ENCODE data around the gene TMEM88. TPM values are rescaled to one million over a fixed set of nuclear protein-coding genes. Genes with fewer than 3 reads are reported as not detected.

The TMEM88 gene
- total RNA-seq, 1 experiment from 2014 or later: 1.5 TPM

- no peaks in the 10 kb centered on the region for H3F3A ChIP-seq (ENCODE audit: low read length, unreplicated experiment)
- H3K9ac ChIP-seq (ENCODE audit: low read length): no peak overlapping the region
- no peak overlapping the region for H3K4me2 ChIP-seq (ENCODE audit: low read length)
- intact Hi-C loops (cut with micrococcal nuclease): no loop called here
- POLR2A ChIA-PET (ENCODE audit: unreplicated experiment): no interaction called here
- no peak for TF ChIP-seq EZH2phosphoT487 (IDR thresholded peaks at IDR 0.05; ENCODE audit: borderline replicate concordance, low read length)
- TF ChIP-seq EZH2 (IDR thresholded peaks at IDR 0.05; ENCODE audit: low read length, unreplicated experiment): no peak
- TF ChIP-seq, protein P1, sequence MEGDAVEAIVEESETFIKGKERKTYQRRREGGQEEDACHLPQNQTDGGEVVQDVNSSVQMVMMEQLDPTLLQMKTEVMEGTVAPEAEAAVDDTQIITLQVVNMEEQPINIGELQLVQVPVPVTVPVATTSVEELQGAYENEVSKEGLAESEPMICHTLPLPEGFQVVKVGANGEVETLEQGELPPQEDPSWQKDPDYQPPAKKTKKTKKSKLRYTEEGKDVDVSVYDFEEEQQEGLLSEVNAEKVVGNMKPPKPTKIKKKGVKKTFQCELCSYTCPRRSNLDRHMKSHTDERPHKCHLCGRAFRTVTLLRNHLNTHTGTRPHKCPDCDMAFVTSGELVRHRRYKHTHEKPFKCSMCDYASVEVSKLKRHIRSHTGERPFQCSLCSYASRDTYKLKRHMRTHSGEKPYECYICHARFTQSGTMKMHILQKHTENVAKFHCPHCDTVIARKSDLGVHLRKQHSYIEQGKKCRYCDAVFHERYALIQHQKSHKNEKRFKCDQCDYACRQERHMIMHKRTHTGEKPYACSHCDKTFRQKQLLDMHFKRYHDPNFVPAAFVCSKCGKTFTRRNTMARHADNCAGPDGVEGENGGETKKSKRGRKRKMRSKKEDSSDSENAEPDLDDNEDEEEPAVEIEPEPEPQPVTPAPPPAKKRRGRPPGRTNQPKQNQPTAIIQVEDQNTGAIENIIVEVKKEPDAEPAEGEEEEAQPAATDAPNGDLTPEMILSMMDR (conservative IDR thresholded peaks at IDR 0.05; ENCODE audit: low read depth, low read length): no peak
- H3K4me1 ChIP-seq (ENCODE audit: insufficient read depth, low read length): peaks cover 15% of the 10 kb centered on the region
- no peaks in the 10 kb centered on the region for H3K9me3 ChIP-seq (ENCODE audit: low read length)
- no peaks in the 10 kb centered on the region for H3K9me2 ChIP-seq (replicated peaks; ENCODE audit: low read length)
- ATAC-seq (no peak), DNase-seq (no peak)
- no peak overlapping the region for H3K4me3 ChIP-seq (ENCODE audit: low read length)
- no peaks in the 10 kb centered on the region for H3K27me3 ChIP-seq (ENCODE audit: low read length)
- H3K36me3 ChIP-seq (ENCODE audit: low read depth, low read length): no peaks in the 10 kb centered on the region; the same call in 1 of the 2 replicates
- no peak overlapping the region for H3K27ac ChIP-seq (ENCODE audit: low read length)
- no peak overlapping the region for H2AFZ ChIP-seq (ENCODE audit: low read length)
- CTCF ChIA-PET: no interaction called here
- BruUV-seq (replicated peaks): no TSS peak
- H4K20me1 ChIP-seq (ENCODE audit: low read length): no peaks in the 10 kb centered on the region
- peaks cover 20% of the 10 kb centered on the region for H3K79me2 ChIP-seq (ENCODE audit: low read length)
Measured at GRCh38 chr17:7846765-7847661, 7.9 kb upstream of the TMEM88 start.

- TF ChIP-seq, protein P1 (conservative IDR thresholded peaks at IDR 0.05; ENCODE audit: low read depth, low read length): no peak
- TF ChIP-seq EZH2 (IDR thresholded peaks at IDR 0.05; ENCODE audit: low read length, unreplicated experiment) (no peak), EZH2phosphoT487 (IDR thresholded peaks at IDR 0.05; ENCODE audit: borderline replicate concordance, low read length) (no peak)
Measured at GRCh38 chr17:7848131-7848579, 6.7 kb upstream of the TMEM88 start.

DNA sequence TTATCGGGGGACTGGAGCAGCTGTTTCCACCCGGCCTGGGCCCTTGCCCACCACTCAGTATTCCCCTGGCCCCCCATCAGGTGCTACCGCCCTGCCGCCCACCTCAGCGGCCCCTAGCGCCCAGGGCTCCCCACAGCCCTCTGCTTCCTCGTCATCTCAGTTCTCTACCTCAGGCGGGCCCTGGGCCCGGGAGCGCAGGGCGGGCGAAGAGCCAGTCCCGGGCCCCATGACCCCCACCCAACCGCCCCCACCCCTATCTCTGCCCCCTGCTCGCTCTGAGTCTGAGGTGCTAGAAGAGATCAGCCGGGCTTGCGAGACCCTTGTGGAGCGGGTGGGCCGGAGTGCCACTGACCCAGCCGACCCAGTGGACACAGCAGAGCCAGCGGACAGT, 6.1 kb upstream of the TMEM88 start:
- no peak overlapping the region for H3K9ac ChIP-seq (ENCODE audit: low read length)
- no peaks in the 10 kb centered on the region for H3F3A ChIP-seq (ENCODE audit: low read length, unreplicated experiment)
- peaks cover 8% of the 10 kb centered on the region; the same call in 1 of the 2 replicates for H3K36me3 ChIP-seq (ENCODE audit: low read depth, low read length)
- no TSS peak for BruUV-seq (replicated peaks)
- no peaks in the 10 kb centered on the region for H3K9me3 ChIP-seq (ENCODE audit: low read length)
- no peak overlapping the region for H3K4me2 ChIP-seq (ENCODE audit: low read length)
- no peak overlapping the region for H2AFZ ChIP-seq (ENCODE audit: low read length)
- no peaks in the 10 kb centered on the region for H3K9me2 ChIP-seq (replicated peaks; ENCODE audit: low read length)
- TF ChIP-seq EZH2 (IDR thresholded peaks at IDR 0.05; ENCODE audit: low read length, unreplicated experiment): no peak
- TF ChIP-seq, protein P1 (conservative IDR thresholded peaks at IDR 0.05; ENCODE audit: low read depth, low read length): no peak
- TF ChIP-seq EZH2phosphoT487 (IDR thresholded peaks at IDR 0.05; ENCODE audit: borderline replicate concordance, low read length): no peak
- no peaks in the 10 kb centered on the region for H4K20me1 ChIP-seq (ENCODE audit: low read length)
- intact Hi-C loops (cut with micrococcal nuclease): no loop called here
- no peak overlapping the region for H3K4me3 ChIP-seq (ENCODE audit: low read length)
- no peaks in the 10 kb centered on the region for H3K27me3 ChIP-seq (ENCODE audit: low read length)
- no peak overlapping the region for H3K27ac ChIP-seq (ENCODE audit: low read length)
- ChIA-PET CTCF (no interaction called here), POLR2A (ENCODE audit: unreplicated experiment) (no interaction called here)
- H3K79me2 ChIP-seq (ENCODE audit: low read length): peaks cover 17% of the 10 kb centered on the region
- H3K4me1 ChIP-seq (ENCODE audit: insufficient read depth, low read length): peaks cover 15% of the 10 kb centered on the region
- ATAC-seq (no peak), DNase-seq (no peak)

More at GRCh38 chr17:7848131-7848579, 6.7 kb upstream of the TMEM88 start:
- H3F3A ChIP-seq (ENCODE audit: low read length, unreplicated experiment): no peaks in the 10 kb centered on the region
- ATAC-seq: no peak
- no peak overlapping the region for H3K27ac ChIP-seq (ENCODE audit: low read length)
- H3K9me2 ChIP-seq (replicated peaks; ENCODE audit: low read length): no peaks in the 10 kb centered on the region
- H3K4me1 ChIP-seq (ENCODE audit: insufficient read depth, low read length): peaks cover 15% of the 10 kb centered on the region
- H3K9ac ChIP-seq (ENCODE audit: low read length): no peak overlapping the region
- intact Hi-C loops (cut with micrococcal nuclease): no loop called here
- POLR2A ChIA-PET (ENCODE audit: unreplicated experiment): no interaction called here
- CTCF ChIA-PET: no interaction called here
- H3K27me3 ChIP-seq (ENCODE audit: low read length): no peaks in the 10 kb centered on the region
- H4K20me1 ChIP-seq (ENCODE audit: low read length): no peaks in the 10 kb centered on the region
- H3K9me3 ChIP-seq (ENCODE audit: low read length): no peaks in the 10 kb centered on the region
- H3K4me3 ChIP-seq (ENCODE audit: low read length): no peak overlapping the region
- peaks cover 20% of the 10 kb centered on the region for H3K79me2 ChIP-seq (ENCODE audit: low read length)
- H2AFZ ChIP-seq (ENCODE audit: low read length): no peak overlapping the region
- no peak overlapping the region for H3K4me2 ChIP-seq (ENCODE audit: low read length)
- no TSS peak for BruUV-seq (replicated peaks)
- H3K36me3 ChIP-seq (ENCODE audit: low read depth, low read length): peaks cover 8% of the 10 kb centered on the region; the same call in 1 of the 2 replicates
- no peak for DNase-seq

All from PC-3 (cell line).